Upper lobe of left lung (tissue), 6 donors: Measurements from ENCODE around the gene TRIM37. TPM values are rescaled to one million over a fixed set of nuclear protein-coding genes. Genes with fewer than 3 reads are reported as not detected.
A peak's percentile ranks its signal among the peaks of the same experiment; 100 is the strongest.

Experiments used
- ATAC-seq, 2 donors: fragments of 200-7000 bp; cut with Tn5 transposase; one replicate each; pipeline ENCODE4 v1.9.1; 2022; ENCODE audit warnings: mild to moderate bottlenecking in 2 of 2, moderate library complexity in 2 of 2; ENCODE audit not compliant: low FRiP score in 2 of 2
- DNase-seq, 2 donors: peaks; one replicate each; pipeline ENCODE4 v3.0.0-alpha.2; 2019 to 2020
- H3K27ac ChIP-seq, 4 donors: fragments of 200-600 bp; sonication (generic); one replicate each; pipeline ENCODE4 v1.5.1; 2016 to 2019
- H3K27me3 ChIP-seq, 4 donors: fragments of 200-600 bp; sonication (generic); one replicate each; pipeline ENCODE4 v1.5.1; 2017 to 2019
- H3K36me3 ChIP-seq, 4 donors: fragments of 200-600 bp; sonication (generic); one replicate each; pipeline ENCODE4 v1.5.1; 2016 to 2019
- H3K4me1 ChIP-seq, 4 donors: fragments of 200-600 bp; sonication (generic); one replicate each; pipeline ENCODE4 v1.5.1; 2018 to 2019
- H3K4me3 ChIP-seq, 4 donors: fragments of 200-600 bp; sonication (generic); one replicate each; pipeline ENCODE4 v1.5.1; 2017 to 2019; ENCODE audit warnings: mild to moderate bottlenecking in 2 of 4, moderate library complexity in 1 of 4
- H3K9me3 ChIP-seq, 4 donors: fragments of 200-600 bp; sonication (generic); one replicate each; pipeline ENCODE4 v1.5.1; 2018 to 2019
- CTCF ChIP-seq, 6 experiments: fragments of 450-650 bp in 4 of 6; fragments of 200-600 bp in 2 of 6; sonication (generic) in 2 of 6; IDR thresholded peaks; one replicate each; pipeline ENCODE4 v1.5.1; 2016 to 2019; ENCODE audit warnings: antibody characterized with exemption in 6 of 6
- EP300 ChIP-seq, 4 donors: sonication (generic); formaldehyde crosslinking; IDR thresholded peaks; one replicate each; pipeline ENCODE4 v1.5.1; 2017; ENCODE audit warnings: antibody characterized with exemption in 4 of 4, control low read depth in 2 of 4
- POLR2A ChIP-seq, 4 donors: fragments of 450-650 bp; IDR thresholded peaks; one replicate each; pipeline ENCODE4 v1.5.1; 2016 to 2017; ENCODE audit warnings: antibody characterized with exemption in 4 of 4, mild to moderate bottlenecking in 2 of 4
- POLR2AphosphoS5 ChIP-seq, 2 donors: sonication (generic); formaldehyde crosslinking; IDR thresholded peaks; one replicate each; pipeline ENCODE4 v1.5.1; 2017; ENCODE audit warnings: antibody characterized with exemption in 2 of 2
- WGBS, 2 donors: methylation state at CpG; one replicate each; pipeline ENCODE4 v1.1.5; 2017 to 2018; 5-methylcytosine and 5-hydroxymethylcytosine counted together
- total RNA-seq, 6 donors: library from RNA; depleted of rRNA in 4 of 6; stranded (reverse); fragments of >200 nt in 4 of 6; gene quantifications; one replicate each; pipeline versions ENCODE4 v1.1.0 to v1.2.1, GENCODE V29; 2016 to 2021
- donor health status: DM: no; HTN: no; CAD: no; lungs with moderate emphysema.
- donor health status: DM: no; HTN: yes; CAD: no; lungs with severe emphysema.

The TRIM37 gene
- total RNA-seq, 6 donors from 2014 or later = 13.0 to 30.4 (median 21.5) TPM

GRCh38 chr17:58996968-58997367 lies 109.7 kb downstream of the TRIM37 start:
- Histone ChIP-seq H3K36me3 (peaks cover 0 to 35% (median 1%) of the 10 kb centered on the region in 4 donors), H3K9me3 (no peaks in the 10 kb centered on the region), H3K27ac (peak overlapping the region in 2 of 4 donors; percentile 65 to 77), H3K27me3 (no peaks in the 10 kb centered on the region), H3K4me1 (peaks cover 0 to 4% (median 4%) of the 10 kb centered on the region in 4 donors), H3K4me3 (no peak overlapping the region)
- ATAC-seq = peak in 1 of 2 donors; percentile 52
- TF ChIP-seq POLR2AphosphoS5 (IDR thresholded peaks at IDR 0.05) (no peak), EP300 (IDR thresholded peaks at IDR 0.05) (peak in 1 of 4 donors; percentile 33), POLR2A (IDR thresholded peaks at IDR 0.05) (no peak)
- no peak for DNase-seq
- WGBS, 2 donors = 60 to 75% methylated on average over 4 of the region's 4 CpGs

GRCh38 chr17:58995247-58995940 lies 111.3 kb downstream of the TRIM37 start:
- H3K9me3 ChIP-seq = no peaks in the 10 kb centered on the region

DNA sequence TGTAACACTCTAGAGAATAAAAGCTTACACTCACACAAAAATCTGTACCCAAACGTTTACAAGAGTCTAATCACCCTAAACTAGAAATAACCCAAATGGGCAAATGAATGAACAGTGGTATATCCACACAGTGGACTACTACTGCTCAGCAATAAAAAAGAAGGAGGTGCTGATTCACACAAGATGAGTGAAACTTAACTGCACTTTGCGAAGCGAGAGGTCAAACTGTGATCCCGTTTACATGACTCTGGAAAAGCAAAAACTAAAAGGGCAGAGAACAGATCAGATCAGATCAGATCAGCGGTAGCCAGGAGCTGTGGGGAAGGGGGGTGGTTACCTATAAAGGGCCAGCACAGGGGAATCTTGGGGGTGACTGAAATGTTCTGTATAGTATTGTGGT lies 113.4 kb downstream of the TRIM37 start:
- Histone ChIP-seq H3K27me3 (no peaks in the 10 kb centered on the region), H3K4me1 (peaks cover 0 to 6% (median 2%) of the 10 kb centered on the region in 4 donors), H3K4me3 (no peak overlapping the region), H3K36me3 (peaks cover 0 to 16% (median under 1%) of the 10 kb centered on the region in 4 donors), H3K9me3 (no peaks in the 10 kb centered on the region), H3K27ac (peak overlapping the region in 2 of 4 donors; percentile 71 to 72)
- ATAC-seq (no peak), DNase-seq (no peak)
- no peak for TF ChIP-seq CTCF (IDR thresholded peaks at IDR 0.05)
- TF ChIP-seq POLR2A (IDR thresholded peaks at IDR 0.05) = no peak
- no peak for TF ChIP-seq POLR2AphosphoS5 (IDR thresholded peaks at IDR 0.05)
- TF ChIP-seq EP300 (IDR thresholded peaks at IDR 0.05) = no peak
- 87 to 93% methylated on average over 5 of the region's 5 CpGs for WGBS, 2 donors

More at GRCh38 chr17:58995247-58995940, 111.3 kb downstream of the TRIM37 start:
- H3K4me3 ChIP-seq = no peak overlapping the region
- WGBS, 2 donors = 95 to 99% methylated on average over 7 of the region's 7 CpGs
- DNase-seq (no peak), ATAC-seq (no peak)
- H3K27ac ChIP-seq = no peak overlapping the region
- H3K4me1 ChIP-seq = peaks cover 0 to 6% (median 2%) of the 10 kb centered on the region in 4 donors
- peaks cover 0 to 35% (median 1%) of the 10 kb centered on the region in 4 donors for H3K36me3 ChIP-seq
- TF ChIP-seq POLR2A (IDR thresholded peaks at IDR 0.05) (no peak), EP300 (IDR thresholded peaks at IDR 0.05) (no peak), POLR2AphosphoS5 (IDR thresholded peaks at IDR 0.05) (no peak), CTCF (IDR thresholded peaks at IDR 0.05) (no peak)
- H3K27me3 ChIP-seq = no peaks in the 10 kb centered on the region

GRCh38 chr17:58991718-58992331 lies 114.9 kb downstream of the TRIM37 start:
- ATAC-seq = peak; percentile 55 to 91

More at GRCh38 chr17:58991718-58992331, 114.9 kb downstream of the TRIM37 start:
- DNase-seq = peak in 1 of 2 donors; percentile 86
- TF ChIP-seq EP300 (IDR thresholded peaks at IDR 0.05) (peak in 1 of 4 donors; percentile 23), POLR2AphosphoS5 (IDR thresholded peaks at IDR 0.05) (peak in 1 of 2 donors; percentile 33), POLR2A (IDR thresholded peaks at IDR 0.05) (no peak), CTCF (IDR thresholded peaks at IDR 0.05) (no peak)
- 58 to 74% methylated on average over 4 of the region's 4 CpGs for WGBS, 2 donors
- H3K4me1 ChIP-seq = peaks cover 0 to 6% (median 2%) of the 10 kb centered on the region in 4 donors
- no peak overlapping the region for H3K4me3 ChIP-seq
- peaks cover 0 to 4% (median 0%) of the 10 kb centered on the region in 4 donors for H3K36me3 ChIP-seq
- H3K27ac ChIP-seq = peak overlapping the region; percentile 20 to 72 (median 68)
- H3K9me3 ChIP-seq = no peaks in the 10 kb centered on the region
- no peaks in the 10 kb centered on the region for H3K27me3 ChIP-seq
